Measurements from ENCODE around the gene MFAP3L.

DNA sequence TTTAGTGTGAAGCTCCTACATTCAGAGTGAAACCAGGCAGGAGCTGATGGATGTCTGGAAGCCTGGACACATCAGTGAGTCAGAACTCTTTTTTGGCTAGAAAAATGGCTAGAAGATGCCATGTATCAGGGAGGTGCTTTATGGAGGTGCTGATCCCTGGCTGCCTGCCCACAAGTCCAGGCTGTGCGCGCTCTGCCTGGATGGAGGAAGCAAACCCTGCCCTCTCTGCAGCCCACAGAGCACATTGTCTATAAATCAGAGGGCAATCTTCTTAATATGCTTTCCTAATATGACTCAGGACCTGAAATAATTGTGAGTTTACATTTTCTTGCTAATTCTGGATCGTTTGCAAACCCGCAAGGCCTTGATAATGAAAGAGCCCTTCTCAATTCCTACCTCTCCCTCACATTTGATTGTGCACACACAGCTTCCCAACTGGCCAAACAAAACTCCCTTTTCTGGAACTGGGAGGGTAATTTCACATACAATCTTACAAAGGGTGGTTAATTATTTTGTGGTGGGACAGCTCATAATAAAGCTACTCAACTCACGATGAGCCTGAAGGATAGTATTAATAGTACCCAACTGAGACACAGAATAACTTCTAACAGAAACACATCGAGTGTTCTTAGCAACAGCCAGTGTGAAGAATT is 11.7 kb downstream of the MFAP3L start:
- no peak for TF ChIP-seq SIN3A (IDR thresholded peaks at IDR 0.05; ENCODE audit: borderline replicate concordance, insufficient read depth, low read length)
- no peak for TF ChIP-seq POLR2AphosphoS5 (IDR thresholded peaks at IDR 0.05; ENCODE audit: low read depth, low read length)
- no peak for TF ChIP-seq TAF1 (IDR thresholded peaks at IDR 0.05; ENCODE audit: borderline replicate concordance, insufficient read depth, low read length)

Measured in PFSK-1 (cell line).